ENCODE measurements around the gene SLC46A3.

DNA sequence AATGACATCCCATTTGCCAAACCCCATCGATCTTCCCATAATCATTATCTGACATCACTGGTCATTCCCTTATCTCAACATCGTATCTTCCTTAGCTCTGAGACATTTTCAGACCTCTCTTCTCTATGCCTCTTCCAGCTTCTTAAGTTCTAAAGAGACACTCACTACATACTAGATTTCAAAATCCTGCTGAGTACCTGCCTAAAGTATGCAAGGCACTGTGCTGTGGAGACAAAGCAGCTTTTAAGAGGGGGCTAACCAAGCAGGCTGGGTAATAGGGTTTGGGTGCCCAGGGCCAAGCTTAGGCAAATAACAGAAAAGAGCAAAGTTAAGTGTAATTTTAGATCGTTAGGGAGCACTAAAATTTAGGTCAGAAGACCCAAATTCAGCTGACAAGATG is 63.2 kb downstream of the SLC46A3 start:
- TF ChIP-seq, protein P1, sequence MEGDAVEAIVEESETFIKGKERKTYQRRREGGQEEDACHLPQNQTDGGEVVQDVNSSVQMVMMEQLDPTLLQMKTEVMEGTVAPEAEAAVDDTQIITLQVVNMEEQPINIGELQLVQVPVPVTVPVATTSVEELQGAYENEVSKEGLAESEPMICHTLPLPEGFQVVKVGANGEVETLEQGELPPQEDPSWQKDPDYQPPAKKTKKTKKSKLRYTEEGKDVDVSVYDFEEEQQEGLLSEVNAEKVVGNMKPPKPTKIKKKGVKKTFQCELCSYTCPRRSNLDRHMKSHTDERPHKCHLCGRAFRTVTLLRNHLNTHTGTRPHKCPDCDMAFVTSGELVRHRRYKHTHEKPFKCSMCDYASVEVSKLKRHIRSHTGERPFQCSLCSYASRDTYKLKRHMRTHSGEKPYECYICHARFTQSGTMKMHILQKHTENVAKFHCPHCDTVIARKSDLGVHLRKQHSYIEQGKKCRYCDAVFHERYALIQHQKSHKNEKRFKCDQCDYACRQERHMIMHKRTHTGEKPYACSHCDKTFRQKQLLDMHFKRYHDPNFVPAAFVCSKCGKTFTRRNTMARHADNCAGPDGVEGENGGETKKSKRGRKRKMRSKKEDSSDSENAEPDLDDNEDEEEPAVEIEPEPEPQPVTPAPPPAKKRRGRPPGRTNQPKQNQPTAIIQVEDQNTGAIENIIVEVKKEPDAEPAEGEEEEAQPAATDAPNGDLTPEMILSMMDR (IDR thresholded peaks at IDR 0.05 in 2 of 3, conservative IDR thresholded peaks at IDR 0.05 in 1 of 3; ENCODE audit: control insufficient read depth in 2 of 3, extremely low read depth in 1 of 3, insufficient read depth in 1 of 3, low read depth in 3 of 3, low read length in 3 of 3) = no peak
- TF ChIP-seq ZNF622 (IDR thresholded peaks at IDR 0.05) (no peak), RAD21 (IDR thresholded peaks at IDR 0.05; ENCODE audit: insufficient read depth, low read depth, low read length) (no peak), SPI1 (IDR thresholded peaks at IDR 0.05; ENCODE audit: borderline replicate concordance, insufficient read depth, low read depth, low read length) (no peak)

All from GM12878 (cell line).